GM12878 (cell line): ENCODE data around the gene SEC24C. TPM values are rescaled to one million over a fixed set of nuclear protein-coding genes. Genes with fewer than 3 reads are reported as not detected.

Source experiments
- CREB1 ChIP-seq: IDR thresholded peaks from 2 replicates; pipeline ENCODE4 v1.6.1; 2012; ENCODE audit warnings: low read depth, mild to moderate bottlenecking, inconsistent platforms
- E2F8 ChIP-seq: fragments of 450-650 bp; IDR thresholded peaks from 2 replicates; pipeline ENCODE4 v1.6.1; 2018; ENCODE audit warnings: mild to moderate bottlenecking, low read depth, moderate library complexity; ENCODE audit not compliant: partially characterized antibody
- HCFC1 ChIP-seq: fragments of 150-350 bp; IDR thresholded peaks from 2 replicates; pipeline ENCODE4 v1.6.1; 2014; ENCODE audit warnings: low read length
- IKZF2 ChIP-seq, 2 experiments: fragments of 450-650 bp; IDR thresholded peaks; 2 replicates each; pipeline ENCODE4 v1.6.1; 2017; ENCODE audit warnings: mild to moderate bottlenecking in 2 of 2, moderate library complexity in 2 of 2
- KDM1A ChIP-seq: fragments of 200-600 bp; sonication (generic); IDR thresholded peaks from 2 replicates; pipeline ENCODE4 v1.6.1; 2016; ENCODE audit warnings: borderline replicate concordance
- NR2C1 ChIP-seq: fragments of 450-650 bp; IDR thresholded peaks from 2 replicates; pipeline ENCODE4 v1.6.1; 2017; ENCODE audit warnings: antibody characterized with exemption, mild to moderate bottlenecking, moderate library complexity
- POLR2A ChIP-seq: IDR thresholded peaks from 2 replicates; pipeline ENCODE4 v1.6.1; 2011; ENCODE audit warnings: low read depth, mild to moderate bottlenecking, low read length
- POLR2AphosphoS5 ChIP-seq: IDR thresholded peaks from 2 replicates; pipeline ENCODE4 v1.6.1; 2011; ENCODE audit warnings: mild to moderate bottlenecking, low read length, inconsistent platforms
- POU2F2 ChIP-seq: IDR thresholded peaks from 3 replicates; pipeline ENCODE4 v1.6.1; 2011; ENCODE audit warnings: low read depth, mild to moderate bottlenecking, low read length, borderline replicate concordance
- RAD21 ChIP-seq: IDR thresholded peaks from 2 replicates; pipeline ENCODE4 v1.6.1; 2011; ENCODE audit warnings: mild to moderate bottlenecking, low read depth, low read length, moderate library complexity; ENCODE audit not compliant: insufficient read depth
- RB1 ChIP-seq: fragments of 450-650 bp; formaldehyde crosslinking; IDR thresholded peaks from 2 replicates; pipeline ENCODE4 v1.6.1; 2017; ENCODE audit warnings: mild to moderate bottlenecking, borderline replicate concordance
- RBBP5 ChIP-seq: fragments of 200-600 bp; sonication (generic); conservative IDR thresholded peaks from 2 replicates; pipeline ENCODE4 v1.6.1; 2016
- RELA ChIP-seq: fragments of 450-650 bp; IDR thresholded peaks from 2 replicates; pipeline ENCODE4 v1.8.0; 2014; ENCODE audit warnings: borderline replicate concordance; ENCODE audit not compliant: partially characterized antibody
- RELB ChIP-seq: fragments of 450-650 bp; IDR thresholded peaks from 2 replicates; pipeline ENCODE4 v1.6.1; 2017; ENCODE audit warnings: low read depth, mild to moderate bottlenecking, moderate library complexity
- SP1 ChIP-seq: IDR thresholded peaks from one replicate; pipeline ENCODE4 v1.6.1; 2011; ENCODE audit warnings: low read depth, low read length
- SREBF1 ChIP-seq: IDR thresholded peaks from 2 replicates; pipeline ENCODE4 v1.6.1; 2012; ENCODE audit warnings: mild to moderate bottlenecking, low read length
- TARDBP ChIP-seq: IDR thresholded peaks from 2 replicates; pipeline ENCODE4 v1.6.1; 2016; ENCODE audit warnings: borderline replicate concordance
- USF2 ChIP-seq: IDR thresholded peaks from 2 replicates; pipeline ENCODE4 v1.6.1; 2011; ENCODE audit warnings: low read depth, low read length, improper control_type of control experiment, borderline replicate concordance
- ZNF207 ChIP-seq: fragments of 450-650 bp; IDR thresholded peaks from 2 replicates; pipeline ENCODE4 v1.6.1; 2014; ENCODE audit warnings: antibody characterized with exemption, mild to moderate bottlenecking, borderline replicate concordance
- ZNF24 ChIP-seq: fragments of 450-650 bp; IDR thresholded peaks from 2 replicates; pipeline ENCODE4 v1.6.1; 2017; ENCODE audit warnings: antibody characterized with exemption, mild to moderate bottlenecking
- polyA plus RNA-seq, 11 experiments: library from polyadenylated mRNA; depleted of rRNA in 4 of 11; unstranded in 6 of 11; stranded (reverse) in 5 of 11; fragments of >200 nt; fragmentation: Nextera tagmentation in 4 of 11; fragmentation: Illumina TruSeq in 1 of 11; extraction: Ambion mirVana in 4 of 11; extraction: Trizol in 1 of 11; gene quantifications; 1 replicate in 1 of 11; 2 replicates in 10 of 11; pipeline versions ENCODE4 v1.2.1 to v1.2.3, GENCODE V29; 2011 to 2016; ENCODE audit warnings: inconsistent platforms in 2 of 11, missing spikeins in 2 of 11, low read depth in 1 of 11
- total RNA-seq, 4 experiments: library from RNA; depleted of rRNA in 3 of 4; stranded (reverse); fragments of >200 nt in 3 of 4; fragmentation: Illumina TruSeq in 1 of 4; extraction: Trizol in 1 of 4; gene quantifications; 2 replicates each; pipeline versions ENCODE4 v1.2.1 to v1.2.3, GENCODE V29; 2013 to 2021
- TF ChIP-seq, protein P1 (sequence below): IDR thresholded peaks from 2 replicates; pipeline ENCODE4 v1.6.1; 2011; ENCODE audit warnings: borderline replicate concordance, low read depth, mild to moderate bottlenecking, moderate library complexity, low read length; ENCODE audit not compliant: insufficient read depth, poor library complexity, severe bottlenecking
- TF ChIP-seq, protein P2 (sequence below): fragments of 450-650 bp; IDR thresholded peaks from 2 replicates; pipeline ENCODE4 v1.6.1; 2016; ENCODE audit warnings: mild to moderate bottlenecking

Gene SEC24C
- total and polyA plus RNA-seq, 10 of the 15 experiments (the other 5 are each of a cell fraction or from before 2014, with no cell fraction given): 12.7 to 117 (median 73.8) TPM

GRCh38 chr10:73781879-73782748, 37.9 kb downstream of the SEC24C start, which contains the start of gene CHCHD1 (continued):
- TF ChIP-seq E2F8: no peak
- no peak for TF ChIP-seq KDM1A
- TF ChIP-seq ZNF24: 0 out of 2 replicates have a peak, but pooled peaks have one; percentile 65
- peak; percentile 41 for TF ChIP-seq SP1
- TF ChIP-seq, protein P1, sequence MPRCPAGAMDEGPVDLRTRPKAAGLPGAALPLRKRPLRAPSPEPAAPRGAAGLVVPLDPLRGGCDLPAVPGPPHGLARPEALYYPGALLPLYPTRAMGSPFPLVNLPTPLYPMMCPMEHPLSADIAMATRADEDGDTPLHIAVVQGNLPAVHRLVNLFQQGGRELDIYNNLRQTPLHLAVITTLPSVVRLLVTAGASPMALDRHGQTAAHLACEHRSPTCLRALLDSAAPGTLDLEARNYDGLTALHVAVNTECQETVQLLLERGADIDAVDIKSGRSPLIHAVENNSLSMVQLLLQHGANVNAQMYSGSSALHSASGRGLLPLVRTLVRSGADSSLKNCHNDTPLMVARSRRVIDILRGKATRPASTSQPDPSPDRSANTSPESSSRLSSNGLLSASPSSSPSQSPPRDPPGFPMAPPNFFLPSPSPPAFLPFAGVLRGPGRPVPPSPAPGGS: no peak
- 0 out of 2 replicates have a peak, but pooled peaks have one; percentile 59 for TF ChIP-seq RBBP5
- TF ChIP-seq RELA: peak; percentile 28
- TF ChIP-seq TARDBP: 0 out of 2 replicates have a peak, but pooled peaks have one; percentile 33
- 0 out of 2 replicates have a peak, but pooled peaks have one; percentile 28 for TF ChIP-seq ZNF207
- TF ChIP-seq POLR2AphosphoS5: peak; percentile 89
- TF ChIP-seq POU2F2: peak; percentile 62; the same call in 2 of the 3 replicates
- no peak for TF ChIP-seq RB1
- 0 out of 2 replicates have a peak, but pooled peaks have one; percentile 27 for TF ChIP-seq SREBF1
- peak; percentile 82 for TF ChIP-seq RELB
- TF ChIP-seq USF2: peak; percentile 6; the same call in 1 of the 2 replicates
- TF ChIP-seq, protein P2, sequence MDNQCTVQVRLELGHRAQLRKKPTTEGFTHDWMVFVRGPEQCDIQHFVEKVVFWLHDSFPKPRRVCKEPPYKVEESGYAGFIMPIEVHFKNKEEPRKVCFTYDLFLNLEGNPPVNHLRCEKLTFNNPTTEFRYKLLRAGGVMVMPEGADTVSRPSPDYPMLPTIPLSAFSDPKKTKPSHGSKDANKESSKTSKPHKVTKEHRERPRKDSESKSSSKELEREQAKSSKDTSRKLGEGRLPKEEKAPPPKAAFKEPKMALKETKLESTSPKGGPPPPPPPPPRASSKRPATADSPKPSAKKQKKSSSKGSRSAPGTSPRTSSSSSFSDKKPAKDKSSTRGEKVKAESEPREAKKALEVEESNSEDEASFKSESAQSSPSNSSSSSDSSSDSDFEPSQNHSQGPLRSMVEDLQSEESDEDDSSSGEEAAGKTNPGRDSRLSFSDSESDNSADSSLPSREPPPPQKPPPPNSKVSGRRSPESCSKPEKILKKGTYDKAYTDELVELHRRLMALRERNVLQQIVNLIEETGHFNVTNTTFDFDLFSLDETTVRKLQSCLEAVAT: peak; percentile 59; the same call in 1 of the 2 replicates
- no peak for TF ChIP-seq IKZF2 (IDR thresholded peaks at IDR 0.05)
- TF ChIP-seq HCFC1: peak; percentile 61
- peak; percentile 98 for TF ChIP-seq POLR2A
- peak; percentile 96 for TF ChIP-seq NR2C1
- TF ChIP-seq RAD21: no peak
- TF ChIP-seq CREB1: peak; percentile 61; the same call in 1 of the 2 replicates
